Fibroblast of skin of left quadriceps (primary cell): ENCODE results near the gene RTN4.
A peak's percentile ranks its signal among the peaks of the same experiment; 100 is the strongest.
"Not testable (repeated sequence)": the region's sequence is repeated elsewhere in the genome, so short reads cannot be mapped to it uniquely, and the experiment has no call there.

Experiments used
- DNase-seq, 2 experiments: peaks; one replicate each; pipeline ENCODE4 v3.0.0-alpha.2; 2013; ENCODE audit warnings: low read depth in 2 of 2

The RTN4 gene, protein sequence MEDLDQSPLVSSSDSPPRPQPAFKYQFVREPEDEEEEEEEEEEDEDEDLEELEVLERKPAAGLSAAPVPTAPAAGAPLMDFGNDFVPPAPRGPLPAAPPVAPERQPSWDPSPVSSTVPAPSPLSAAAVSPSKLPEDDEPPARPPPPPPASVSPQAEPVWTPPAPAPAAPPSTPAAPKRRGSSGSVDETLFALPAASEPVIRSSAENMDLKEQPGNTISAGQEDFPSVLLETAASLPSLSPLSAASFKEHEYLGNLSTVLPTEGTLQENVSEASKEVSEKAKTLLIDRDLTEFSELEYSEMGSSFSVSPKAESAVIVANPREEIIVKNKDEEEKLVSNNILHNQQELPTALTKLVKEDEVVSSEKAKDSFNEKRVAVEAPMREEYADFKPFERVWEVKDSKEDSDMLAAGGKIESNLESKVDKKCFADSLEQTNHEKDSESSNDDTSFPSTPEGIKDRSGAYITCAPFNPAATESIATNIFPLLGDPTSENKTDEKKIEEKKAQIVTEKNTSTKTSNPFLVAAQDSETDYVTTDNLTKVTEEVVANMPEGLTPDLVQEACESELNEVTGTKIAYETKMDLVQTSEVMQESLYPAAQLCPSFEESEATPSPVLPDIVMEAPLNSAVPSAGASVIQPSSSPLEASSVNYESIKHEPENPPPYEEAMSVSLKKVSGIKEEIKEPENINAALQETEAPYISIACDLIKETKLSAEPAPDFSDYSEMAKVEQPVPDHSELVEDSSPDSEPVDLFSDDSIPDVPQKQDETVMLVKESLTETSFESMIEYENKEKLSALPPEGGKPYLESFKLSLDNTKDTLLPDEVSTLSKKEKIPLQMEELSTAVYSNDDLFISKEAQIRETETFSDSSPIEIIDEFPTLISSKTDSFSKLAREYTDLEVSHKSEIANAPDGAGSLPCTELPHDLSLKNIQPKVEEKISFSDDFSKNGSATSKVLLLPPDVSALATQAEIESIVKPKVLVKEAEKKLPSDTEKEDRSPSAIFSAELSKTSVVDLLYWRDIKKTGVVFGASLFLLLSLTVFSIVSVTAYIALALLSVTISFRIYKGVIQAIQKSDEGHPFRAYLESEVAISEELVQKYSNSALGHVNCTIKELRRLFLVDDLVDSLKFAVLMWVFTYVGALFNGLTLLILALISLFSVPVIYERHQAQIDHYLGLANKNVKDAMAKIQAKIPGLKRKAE

DNA sequence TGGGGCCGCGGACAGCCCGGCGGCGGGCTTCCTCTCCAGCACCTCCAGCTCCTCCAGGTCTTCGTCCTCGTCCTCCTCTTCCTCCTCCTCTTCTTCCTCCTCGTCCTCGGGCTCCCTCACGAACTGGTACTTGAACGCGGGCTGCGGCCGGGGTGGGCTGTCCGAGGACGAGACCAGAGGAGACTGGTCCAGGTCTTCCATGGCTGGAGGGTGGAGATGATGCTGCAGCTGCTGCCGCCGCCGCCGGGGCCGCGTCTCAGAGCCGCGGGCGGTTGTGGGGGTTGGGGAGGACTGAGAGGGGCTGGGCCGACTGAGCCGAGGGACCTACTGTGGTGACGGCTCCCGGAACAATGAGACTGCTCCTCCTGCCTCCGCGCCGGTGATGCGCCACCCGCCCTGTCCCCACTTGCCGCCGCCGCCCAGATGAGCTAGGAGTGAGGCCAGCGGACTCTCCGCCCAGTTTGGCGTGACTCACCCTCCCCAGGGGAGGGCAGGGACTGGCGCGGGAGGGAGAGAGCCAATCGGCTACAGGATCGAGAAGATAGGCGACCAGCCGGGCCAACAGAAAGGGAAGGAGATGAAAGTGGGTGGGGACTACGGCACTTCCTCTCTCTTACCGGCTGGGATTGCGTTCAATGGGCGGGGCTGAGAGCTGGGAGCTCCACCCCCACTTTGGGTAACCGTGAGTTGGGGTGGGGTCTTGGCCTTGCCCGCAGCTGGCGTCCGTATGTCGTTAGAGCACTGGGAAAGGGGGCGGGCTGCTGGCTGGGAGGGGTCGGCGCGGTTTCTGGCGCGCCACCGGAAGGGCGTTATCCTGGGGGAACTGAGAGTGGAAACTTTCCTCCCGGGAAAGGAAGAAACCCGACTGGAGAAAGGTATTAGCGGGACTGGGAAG is at the start of gene RTN4:
Gene RTN4 (minus strand): TSS at position 352 of the 895 bp plus-strand sequence. CDS start 151 bp downstream, at position 201.
- DNase-seq: peak; percentile 99

DNA sequence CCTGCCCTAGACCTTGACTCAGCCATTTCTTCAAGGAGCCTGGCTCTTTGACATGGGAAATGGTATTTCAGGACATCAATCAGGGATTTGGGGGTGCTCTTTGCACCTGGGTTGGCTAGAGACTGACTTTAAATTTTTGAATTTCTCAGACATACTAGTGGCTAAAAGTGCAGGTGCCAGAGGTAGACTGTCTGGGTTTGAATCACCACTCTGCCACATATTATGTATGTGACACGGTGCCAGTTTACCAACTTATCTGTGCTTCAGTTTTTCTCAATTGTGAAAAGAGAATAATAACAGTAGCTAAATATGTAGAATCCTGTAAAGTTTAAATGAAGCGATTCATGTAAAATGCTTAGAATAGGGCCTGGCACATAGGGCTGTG is 49.2 kb upstream of the RTN4 start:
- no peak for DNase-seq

DNA sequence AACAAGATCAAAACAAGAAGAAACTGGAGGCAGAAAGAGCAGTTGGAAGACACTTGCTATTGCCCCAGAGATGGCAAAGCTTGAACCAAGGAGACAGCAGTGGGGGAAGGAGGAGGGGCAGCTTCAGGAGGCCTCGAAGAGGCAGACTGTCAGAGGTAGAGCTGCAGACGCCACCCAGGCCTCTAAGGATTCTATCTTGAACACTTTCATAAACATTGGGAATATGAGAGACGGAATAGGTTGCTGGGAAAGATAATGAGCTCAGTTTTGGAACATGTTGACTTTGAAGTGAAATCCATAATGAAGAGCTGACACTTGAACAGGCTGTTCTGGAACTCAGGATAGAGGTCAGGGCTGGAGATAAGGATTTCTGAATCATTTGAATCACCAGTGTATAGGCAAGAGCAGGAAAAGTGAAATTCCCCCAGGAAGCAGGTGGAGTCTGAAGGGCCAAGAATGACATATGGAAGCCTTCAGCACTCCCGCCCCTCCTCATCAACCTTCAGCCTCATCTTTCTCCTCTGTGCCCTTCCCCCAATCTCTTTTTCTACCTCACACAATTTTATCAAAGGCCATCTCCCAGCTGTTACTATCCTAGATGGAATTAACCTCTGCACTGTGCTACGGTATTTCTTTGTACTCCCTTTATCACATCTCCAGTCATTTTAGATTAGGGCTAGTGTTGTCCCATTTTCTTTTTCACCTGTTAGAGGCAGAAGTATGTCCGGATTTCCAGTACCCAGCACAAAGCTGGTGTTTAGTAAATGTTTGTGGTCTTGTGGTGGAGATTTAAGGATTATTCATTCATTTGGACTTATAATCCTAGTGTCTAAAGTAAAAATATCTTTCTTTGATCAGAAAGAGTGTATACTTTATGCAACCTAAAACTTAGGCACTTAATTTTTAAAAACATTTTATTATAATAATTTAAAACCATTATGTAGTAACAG is 47.5 kb upstream of the RTN4 start:
- DNase-seq: no peak

DNA sequence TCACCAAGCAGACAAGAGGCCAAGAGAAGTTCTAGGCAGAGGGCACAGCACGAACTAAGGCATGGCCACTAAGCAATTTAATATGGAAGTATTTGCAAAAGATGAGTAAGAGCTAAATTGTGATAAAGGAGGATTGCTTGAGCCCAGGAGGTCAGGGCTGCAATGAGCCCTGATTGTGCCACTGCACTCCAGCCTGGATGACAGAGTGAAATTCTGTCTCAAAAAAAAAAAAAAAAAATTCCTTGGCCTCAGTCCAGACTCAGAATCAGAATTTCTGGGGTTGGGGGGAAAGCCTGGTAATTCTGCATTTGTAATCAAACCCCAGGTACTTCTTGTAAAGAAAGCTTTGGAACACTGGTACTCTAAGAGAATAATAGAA is 46.8 kb upstream of the RTN4 start:
- no peak for DNase-seq

- DNase-seq: no peak
Measured at GRCh38 chr2:55096586-55096985, 46.3 kb upstream of the RTN4 start.

GRCh38 chr2:55093381-55093780 is 43.1 kb upstream of the RTN4 start:
- DNase-seq: no peak

DNA sequence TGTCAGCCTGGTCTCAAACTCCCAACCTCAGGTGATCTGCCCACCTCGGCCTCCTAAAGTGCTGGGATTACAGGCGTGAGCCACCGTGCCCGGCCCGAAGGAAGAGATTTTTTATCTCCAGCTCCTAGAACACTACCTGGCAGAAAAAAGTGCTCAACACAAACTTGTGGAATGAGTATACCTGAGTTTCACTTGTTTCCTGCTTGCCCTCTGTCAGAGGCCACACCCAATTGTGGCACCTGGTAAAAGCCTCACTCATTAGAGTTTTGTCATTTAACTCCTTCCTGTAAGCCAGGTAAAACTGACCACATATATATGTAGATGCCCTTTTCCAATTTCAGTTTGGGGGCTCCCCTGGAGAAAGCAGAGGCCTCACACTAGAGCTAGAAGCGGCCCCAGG is 42.2 kb upstream of the RTN4 start:
- DNase-seq: no peak

- not testable (repeated sequence) for DNase-seq
Measured at GRCh38 chr2:55091681-55092080, 41.4 kb upstream of the RTN4 start.

DNA sequence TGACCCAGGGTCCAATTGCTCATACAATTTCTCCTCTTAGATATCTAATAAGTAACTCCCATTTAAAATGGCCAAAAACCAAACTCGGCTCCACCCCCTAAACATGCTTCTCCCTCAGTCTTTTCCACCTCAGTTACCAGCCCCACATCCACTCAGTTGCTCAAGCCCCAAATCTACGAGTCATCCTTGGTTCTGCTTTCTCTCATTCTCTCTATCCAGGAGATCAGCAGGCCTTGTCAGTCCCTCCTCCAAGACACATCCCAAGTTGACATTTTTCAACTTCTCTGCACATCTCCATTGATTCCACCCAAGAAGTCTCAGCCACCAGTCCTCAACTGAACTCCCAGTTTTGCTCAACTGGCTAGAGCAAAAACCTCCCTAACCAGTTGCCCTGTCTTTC is 40.5 kb upstream of the RTN4 start:
- no peak for DNase-seq

DNA sequence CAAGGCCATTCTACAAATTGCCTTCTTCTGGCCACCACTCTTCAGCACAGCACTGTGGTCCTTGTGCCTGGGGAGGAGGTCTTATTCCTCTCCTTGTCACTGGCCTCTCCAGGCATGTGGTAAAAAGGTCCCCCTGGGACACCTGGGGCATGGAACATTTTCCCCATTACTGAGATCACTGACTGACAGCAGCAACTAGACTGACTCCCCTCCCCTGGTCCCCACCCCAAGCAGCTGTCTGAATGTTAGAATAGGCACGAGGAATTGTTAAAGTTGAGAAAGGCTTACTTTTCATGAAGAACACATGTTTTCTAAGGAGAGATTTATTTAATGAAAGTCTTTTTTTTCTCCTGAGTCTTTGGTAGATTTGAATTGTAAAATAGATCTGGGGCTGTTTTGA is 39.5 kb upstream of the RTN4 start:
- no peak for DNase-seq

GRCh38 chr2:55088400-55088799 is 38.1 kb upstream of the RTN4 start:
- no peak for DNase-seq

GRCh38 chr2:55087936-55088335 is 37.7 kb upstream of the RTN4 start:
- no peak for DNase-seq

DNA sequence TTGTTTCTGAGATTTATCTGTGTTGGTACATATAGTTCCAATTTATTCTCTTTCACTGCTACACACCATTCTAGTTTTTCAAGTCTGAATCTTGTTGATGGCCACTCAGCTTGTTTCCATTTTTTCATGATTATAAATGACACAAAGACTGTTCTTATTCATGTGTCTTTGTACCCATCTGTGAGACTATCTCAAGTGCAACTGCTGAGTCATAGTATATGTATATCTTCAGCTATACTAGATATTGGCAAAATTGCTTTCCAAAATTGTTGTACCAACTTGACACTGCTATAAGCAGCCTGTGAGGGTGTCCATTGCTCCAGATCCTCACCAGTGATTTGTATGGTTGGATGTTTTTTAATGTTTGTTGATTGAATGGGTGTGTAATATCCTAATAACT is 37.2 kb upstream of the RTN4 start:
- DNase-seq: no peak

- no peak for DNase-seq
Measured at GRCh38 chr2:55085113-55086040, 35.1 kb upstream of the RTN4 start.

- DNase-seq: no peak
Measured at GRCh38 chr2:55084641-55085040, 34.4 kb upstream of the RTN4 start.

DNA sequence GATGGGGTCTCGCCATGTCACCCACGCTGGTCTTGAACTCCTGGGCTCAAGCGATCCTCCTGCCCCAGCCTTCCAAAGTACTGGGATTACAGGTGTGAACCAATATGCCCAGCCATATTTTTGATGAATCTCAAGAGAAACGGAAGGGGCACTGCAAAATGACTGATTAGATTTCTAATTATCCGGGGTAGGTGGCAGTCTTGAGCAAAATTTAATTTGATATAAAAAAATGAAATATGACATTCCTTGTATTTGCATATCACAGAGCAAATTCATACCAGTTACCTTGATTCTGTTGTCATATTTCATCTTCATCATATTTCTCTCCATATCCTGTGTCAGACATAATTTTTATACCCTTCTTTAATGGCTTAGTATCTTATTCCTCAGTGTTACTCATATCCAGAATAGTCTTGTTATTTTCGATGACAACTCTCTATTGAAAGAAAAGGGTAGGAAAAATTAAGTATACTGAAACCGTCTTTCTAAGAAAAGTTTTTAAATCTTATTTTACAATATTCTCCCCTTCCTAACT is 30.0 kb upstream of the RTN4 start:
- DNase-seq: no peak

GRCh38 chr2:55078956-55079355 is 28.7 kb upstream of the RTN4 start:
- DNase-seq: no peak

GRCh38 chr2:55076721-55077120 is 26.5 kb upstream of the RTN4 start:
- no peak for DNase-seq

DNA sequence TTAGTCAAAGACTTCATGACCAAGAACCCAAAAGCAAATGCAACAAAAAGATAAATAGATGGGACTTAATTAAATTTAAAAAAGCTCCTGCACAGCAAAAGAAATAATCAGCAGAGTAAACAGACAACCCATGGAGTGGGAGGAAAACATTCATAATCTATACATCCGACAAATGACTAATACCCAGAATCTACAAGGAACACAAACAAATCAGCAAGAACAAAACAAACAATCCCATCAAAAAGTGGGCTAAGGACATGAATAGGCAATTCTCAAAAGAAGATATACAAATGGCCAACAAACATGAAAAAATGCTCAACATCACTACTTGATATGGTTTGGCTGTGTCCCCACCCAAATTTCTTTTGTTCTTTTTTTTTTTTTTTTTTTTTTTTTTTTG is 25.8 kb upstream of the RTN4 start:
- not testable (repeated sequence) for DNase-seq
